ENCODE measurements around the gene NTN3.

The NTN3 gene

DNA sequence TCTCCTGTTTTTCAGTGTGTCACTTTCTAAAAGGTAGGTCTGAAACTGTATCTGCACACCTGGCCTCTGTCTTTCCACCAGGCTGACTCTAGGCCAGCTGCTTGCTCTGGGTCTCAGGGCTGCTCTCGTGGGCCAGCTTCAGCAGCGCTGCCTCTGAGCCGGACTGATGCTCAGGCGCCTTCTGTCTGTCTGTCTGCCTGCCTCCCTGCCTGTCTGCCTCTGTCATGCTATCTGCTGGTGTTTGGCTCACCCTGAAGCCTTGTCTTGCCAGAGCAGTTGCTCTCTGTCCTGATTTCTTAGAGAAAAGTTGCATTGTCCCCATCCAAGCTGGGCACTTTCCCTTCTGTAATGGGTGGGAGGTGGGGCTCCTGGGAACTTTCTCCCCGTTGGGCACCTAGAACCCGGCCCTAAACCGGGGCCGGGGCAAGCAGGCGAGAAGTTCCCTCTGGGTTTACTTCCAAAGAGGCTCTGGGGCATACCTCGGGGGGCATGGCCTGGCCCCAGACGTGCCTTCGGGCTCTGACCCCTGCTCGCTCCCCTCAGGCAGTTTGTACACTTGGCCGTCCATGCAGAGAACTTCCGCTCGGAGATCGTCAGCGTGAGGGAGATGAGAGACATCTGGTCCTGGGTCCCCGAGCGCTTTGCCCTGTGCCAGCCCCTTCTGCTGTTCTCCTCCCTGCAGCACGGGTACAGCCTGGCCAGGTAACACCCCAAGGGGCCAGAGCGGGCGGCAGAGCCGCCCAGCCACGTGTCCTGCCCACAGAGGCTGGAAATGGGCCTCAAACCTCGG lies 26.8 kb downstream of the NTN3 start:
- no peak for DNase-seq

DNA sequence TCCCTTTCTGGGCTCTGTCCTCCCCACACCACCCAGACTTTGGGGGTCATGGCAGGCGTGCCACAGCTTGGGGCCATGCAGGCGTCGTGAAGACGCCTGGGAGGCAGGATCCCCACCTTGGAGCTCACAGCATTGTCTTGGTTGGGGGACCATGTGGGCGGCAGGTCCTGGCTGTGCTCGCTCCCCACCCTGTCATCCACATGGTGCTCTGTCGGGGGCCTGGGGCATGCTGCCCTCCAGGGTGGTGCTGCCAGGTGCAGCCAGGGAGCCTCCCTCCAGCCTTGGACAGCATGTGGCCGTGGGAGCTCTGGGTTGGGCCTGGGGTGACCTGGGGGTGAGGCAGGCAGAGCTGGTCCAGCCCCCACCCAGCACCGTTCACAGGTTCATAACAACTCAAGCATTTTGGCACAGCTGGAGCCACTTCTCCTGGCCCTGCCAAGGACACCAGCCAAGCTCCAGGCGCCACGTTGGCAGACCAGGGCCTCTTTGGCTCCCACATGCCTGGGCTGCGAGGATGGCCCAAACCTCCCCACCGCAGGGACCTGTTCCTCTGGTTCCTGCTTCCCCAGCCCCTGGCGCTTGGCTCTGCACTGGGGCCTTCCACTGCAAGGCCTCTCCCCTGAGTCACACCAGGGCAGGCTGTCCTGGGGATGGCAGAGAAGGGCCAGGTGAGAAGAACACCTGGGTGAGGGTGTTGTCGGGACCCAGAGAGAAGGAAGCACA lies 27.6 kb downstream of the NTN3 start:
- DNase-seq: no peak

DNA sequence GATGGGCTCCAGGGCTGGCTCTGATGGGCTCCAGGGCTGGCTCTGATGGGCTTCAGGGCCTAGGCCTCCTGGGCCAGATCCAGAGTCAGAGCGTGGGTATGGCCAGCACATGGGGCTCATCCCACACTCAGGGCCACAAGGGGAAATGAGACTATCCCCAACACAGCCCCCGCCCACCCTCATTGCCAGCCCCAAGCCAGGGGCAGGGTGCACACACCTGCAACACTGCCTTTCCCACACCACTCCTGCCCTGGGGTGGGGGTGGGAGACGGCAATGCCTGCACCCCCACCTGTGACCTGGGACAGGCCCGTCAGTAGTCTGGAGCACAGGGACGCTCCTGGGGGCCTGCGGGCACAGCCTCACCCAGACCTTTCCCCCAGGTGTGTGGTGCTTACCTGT lies 28.4 kb downstream of the NTN3 start:
- no peak for DNase-seq

DNA sequence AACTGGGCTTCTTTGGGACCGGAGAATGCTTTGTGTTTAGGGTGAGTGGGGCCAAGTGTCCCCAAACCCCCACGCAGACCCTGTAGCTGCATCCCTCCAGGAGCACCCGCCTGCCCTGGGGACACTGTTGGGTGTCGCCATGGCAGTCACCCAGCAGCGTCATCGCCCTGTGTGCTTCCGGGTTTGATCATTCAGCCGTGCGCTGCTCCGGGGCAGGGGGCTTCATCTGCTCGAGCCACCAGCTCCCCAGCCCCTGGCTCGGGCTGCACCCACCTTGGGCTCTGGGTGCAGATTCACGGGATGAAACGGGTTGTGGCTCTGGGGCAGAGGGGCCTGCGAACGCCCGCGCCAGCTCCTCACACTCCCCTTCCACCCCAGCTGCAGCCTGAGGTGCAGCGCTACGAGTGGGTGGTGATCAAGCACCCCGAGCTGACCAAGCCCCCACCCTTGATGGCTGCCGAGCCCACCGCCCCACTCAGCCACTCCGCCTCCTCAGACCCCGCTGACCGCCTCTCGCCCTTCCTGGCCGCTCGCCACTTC lies 28.9 kb downstream of the NTN3 start:
- DNase-seq: no peak

DNA sequence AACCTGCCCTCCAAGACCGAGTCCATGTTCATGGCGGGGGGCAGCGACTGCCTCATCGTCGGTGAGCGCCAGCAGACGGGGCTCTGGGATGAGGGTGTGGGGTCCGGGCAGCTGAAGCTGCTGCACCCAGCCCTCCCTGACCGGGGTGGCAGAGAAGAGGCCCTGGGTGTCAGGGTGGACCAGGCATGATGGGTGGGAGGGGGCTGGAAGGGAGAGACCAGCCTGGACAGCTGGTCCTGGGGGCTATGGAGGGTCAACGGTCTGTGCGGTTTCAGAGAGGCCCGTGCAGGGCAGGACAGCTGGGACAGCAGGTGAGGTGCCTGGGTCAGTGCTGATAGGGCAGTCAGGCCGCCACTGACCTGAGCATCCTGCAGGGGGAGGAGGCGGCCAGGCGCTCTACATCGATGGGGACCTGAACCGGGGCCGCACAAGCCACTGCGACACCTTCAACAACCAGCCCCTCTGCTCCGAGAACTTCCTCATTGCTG lies 29.4 kb downstream of the NTN3 start:
- no peak for DNase-seq

DNA sequence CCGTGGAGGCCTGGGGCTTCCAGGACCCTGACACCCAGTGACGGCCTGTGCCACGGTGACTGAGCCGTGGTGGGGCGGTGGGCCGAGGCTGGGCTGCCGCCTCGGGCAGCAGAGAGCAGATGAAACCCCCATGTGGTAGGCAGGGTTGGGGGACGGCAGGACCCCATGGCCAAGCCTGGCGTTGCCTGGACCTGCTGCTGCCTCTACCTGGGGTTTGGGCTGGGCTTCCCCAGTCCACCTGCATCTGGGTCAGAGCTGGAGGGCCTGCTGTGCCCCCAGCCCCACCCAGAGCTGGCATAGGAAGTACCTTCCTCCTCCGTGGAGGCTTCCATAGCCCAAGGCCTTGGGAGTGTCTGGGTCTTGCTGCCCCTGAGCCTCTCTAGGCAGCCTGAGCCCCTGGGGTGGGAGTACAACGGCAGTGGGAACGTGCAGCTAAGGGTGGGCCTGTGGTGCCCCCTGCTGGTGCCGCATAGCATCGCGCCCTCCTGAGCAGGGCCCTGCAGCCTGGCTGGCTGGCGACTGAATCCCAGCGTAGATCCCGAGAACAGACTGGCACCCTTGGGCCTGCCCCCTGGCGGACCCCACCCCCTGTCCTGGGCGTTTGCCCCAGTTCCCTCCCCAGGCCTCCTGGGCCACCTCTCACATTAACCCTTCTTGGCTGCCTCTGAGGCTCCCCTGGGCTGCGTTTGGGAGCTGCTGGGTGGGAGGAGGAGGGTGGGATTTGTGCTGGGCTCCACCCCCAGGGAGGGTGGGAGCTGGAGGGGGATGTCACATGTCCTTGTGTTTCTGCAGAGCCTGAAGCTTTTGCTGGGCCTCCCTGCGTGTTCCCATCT lies 30.0 kb downstream of the NTN3 start:
- peak in 1 of 2 experiments; percentile 80 for DNase-seq

DNA sequence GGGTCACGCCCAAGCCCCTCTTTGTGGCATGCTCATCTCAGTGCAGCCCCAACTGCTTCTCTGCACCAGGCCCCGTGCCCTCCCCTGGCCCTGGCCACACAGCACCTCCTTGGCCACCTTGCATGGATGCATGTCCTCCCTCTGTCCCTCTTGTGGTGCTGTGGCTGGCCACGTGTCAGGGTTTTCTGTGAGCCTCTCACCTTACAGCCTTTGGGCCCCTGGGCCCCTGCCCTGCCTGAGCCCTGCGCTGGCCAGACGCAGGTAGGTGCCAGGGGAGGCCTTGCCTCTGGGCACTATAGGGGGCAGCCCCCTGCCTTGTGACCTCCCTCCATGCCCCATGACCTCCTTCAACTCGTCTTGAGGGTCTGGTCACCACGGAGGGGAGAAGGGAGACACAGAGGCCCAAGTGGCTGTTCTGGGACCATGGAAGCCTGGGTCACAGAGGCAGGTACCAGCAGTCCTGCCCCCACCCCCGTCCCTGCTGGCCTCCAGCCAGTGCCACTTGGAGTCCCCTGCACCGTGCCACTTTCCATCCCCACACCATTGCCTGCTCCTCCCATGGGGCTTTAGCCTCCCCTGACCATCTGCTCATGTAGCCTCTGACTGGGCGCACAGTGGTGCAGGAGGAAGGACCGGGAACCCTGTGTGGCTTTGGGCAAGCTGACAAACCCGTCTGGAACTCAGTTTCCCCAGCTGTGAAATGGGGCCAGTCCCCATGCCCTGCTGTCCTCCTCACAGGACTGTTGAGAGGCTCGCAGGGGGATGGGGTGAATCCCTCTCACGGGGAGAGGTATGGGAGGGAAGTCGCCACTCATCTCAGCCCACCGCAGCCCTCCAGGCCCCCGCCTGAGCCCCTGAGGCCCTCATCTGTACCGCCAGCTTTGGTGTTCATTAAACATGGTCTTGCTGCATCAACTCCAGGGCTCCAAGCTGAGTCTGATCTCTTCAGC lies 31.1 kb downstream of the NTN3 start:
- no peak for DNase-seq

DNA sequence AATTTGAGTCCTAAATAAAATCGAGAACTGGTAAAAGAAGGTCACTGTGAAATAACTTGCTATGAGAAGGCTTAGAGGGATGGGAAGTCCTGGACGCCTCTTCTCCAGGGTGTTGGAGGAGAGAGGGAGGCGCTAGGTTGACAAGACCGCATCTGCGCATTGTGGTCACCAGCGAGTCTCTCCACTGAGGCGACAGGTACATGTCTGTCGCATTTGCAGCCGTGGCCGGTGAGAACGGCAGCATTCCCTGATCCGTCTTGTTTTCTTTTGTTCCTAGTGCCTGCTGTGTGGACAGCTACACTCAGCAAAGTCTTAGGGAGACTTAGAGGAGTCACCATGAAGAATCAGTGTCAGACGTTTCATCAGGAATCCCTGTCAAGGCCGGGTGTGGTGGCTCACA lies 34.6 kb downstream of the NTN3 start:
- DNase-seq: no peak

DNA sequence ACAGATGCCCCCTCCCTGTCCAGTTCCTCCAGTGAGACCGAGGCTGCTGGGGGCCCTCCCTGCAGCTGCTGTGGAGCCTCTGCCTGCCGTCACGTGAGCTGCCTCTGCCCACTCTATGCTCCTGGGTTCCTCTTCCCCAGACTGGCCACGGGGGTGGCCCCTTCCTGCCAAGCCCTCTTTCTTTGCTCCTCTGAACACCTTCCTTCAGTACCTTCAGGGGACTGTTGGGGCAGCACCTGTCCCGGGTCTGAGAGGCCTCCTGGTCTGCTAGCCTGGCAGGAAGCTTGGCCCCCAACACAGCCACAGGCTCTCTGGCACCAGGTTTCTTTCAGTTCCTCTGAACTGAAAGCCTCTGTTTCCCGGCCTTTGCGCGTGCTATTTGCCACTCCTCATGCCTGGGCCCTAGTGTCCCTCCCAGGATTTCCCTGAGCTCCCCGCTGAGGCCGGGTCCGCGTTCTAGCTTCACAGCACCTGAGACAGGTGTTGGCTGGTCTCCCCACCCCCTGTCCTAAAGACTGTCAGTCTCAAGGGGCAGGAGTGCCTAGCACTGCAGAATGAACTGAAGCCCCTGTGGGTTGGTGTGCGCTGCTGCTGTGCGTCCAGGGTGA lies 36.1 kb downstream of the NTN3 start:
- DNase-seq: no peak

DNA sequence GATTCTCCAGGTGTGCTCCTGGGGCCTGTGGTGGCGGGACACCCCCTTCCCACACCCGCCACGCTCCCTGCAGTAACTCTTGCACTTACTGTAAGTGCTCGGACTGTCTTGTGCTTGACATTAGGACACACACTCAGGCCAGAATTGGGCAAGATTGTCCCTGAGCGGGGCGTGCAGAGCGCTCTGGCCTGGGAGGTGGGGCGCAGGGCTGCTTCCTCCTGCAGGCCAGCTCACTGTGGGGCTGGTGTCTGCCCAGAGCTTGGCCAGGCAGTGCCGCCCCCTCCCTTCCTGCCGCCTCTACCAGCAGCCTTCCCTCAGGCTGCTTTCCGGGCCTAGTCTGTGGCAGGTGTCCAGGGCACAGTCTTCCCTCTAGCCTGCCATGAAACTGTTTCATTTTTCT lies 36.6 kb downstream of the NTN3 start:
- no peak for DNase-seq

DNA sequence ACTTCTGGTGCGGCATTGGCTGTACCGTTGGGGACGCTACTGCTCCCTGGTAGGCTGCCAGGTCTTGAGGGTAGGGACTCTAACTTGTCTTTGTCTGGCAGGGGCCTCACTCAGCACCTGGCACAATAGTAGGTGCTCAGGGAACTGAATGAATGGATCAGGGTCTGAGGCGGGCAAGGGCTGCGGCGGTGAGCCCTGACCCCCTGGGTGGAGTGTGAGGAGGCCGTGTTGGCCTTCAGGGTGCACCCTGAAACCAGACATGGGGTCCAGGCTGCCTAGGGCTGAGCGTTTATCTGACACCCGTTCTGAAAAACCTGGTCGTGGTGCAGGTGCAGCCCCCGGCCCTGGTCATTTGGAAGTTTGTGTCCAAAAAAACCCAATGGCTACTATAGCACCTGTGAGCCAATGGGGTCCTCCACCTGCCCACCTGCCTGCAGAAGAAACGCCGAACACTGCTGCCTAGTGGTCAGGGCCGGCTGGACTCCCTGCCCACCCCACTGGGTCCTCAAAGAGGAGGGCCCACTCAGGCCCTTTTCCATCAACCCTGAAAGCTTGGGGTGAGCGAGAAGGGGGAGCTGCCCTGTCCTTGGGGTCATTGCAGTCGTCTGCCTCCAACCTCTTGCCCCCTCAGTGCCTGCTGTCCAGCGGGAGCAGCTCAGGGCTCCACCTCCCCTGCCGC lies 37.8 kb downstream of the NTN3 start:
- DNase-seq: no peak

DNA sequence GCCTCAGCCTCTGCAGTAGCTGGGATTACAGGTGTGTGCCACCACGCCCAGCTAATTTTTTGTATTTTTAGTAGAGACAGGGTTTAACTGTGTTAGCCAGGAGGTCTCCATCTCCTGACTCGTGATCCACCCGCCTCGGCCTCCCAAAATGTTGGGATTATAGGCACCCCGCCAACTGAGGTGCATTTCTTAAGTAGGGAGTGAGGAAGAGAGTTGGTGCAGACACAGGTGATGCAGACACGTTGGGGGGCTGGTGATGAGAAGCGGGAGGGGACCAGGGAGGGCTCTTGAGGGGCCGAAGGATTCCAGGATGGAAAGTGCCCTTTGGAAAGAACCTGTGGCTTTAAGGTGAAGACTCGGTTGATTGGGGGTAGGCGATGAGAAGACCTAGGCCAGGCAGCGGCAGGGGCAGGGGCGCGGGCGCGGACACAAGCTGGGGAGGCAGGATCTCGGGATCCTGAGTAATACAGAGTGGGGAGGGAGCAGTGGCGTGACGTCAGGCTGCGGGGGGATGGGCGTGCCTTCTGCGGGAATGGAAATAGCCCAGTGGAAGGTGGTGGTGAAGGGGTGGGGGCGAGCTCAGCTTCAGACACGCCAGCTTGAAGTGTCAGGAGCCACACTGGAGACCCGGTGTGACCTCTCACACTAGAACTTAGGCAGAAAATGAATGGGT lies 40.2 kb downstream of the NTN3 start:
- no peak for DNase-seq

DNA sequence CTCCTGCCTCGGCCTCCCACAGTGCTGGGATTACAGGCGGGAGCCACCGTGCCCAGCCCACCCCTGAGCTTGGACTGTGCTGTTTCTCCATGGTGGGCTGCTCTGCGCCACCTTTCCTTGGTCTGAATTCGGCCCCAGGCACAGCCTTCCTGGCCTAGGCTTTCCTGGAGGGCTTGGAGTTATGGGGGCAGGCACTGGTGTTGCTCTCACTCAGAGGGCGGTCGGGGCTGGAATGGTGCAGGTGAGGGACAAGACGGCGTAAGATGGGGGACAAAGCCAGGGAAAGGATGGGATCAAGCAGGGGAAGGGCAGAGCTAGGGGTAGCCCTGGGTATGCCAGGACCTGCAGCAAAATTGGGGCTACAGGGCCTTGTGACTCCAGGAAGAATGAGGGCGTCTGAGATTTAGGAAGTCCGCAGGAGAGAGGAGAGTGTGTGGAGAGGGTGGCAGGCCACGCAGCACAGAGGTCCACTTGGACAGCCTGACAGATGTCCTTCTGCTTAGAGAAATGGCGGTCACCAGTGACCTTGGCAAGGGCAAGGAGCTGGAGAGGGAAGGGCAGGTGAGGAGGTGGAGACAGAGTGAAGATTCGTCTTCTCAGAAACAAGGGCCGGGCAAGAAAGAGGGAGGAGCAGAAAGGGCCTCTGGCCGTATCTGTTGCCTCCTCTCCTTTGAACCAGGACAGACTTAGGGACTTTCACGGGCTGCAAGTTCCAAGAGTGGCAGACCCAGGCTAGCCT lies 41.1 kb downstream of the NTN3 start:
- no peak for DNase-seq

DNA sequence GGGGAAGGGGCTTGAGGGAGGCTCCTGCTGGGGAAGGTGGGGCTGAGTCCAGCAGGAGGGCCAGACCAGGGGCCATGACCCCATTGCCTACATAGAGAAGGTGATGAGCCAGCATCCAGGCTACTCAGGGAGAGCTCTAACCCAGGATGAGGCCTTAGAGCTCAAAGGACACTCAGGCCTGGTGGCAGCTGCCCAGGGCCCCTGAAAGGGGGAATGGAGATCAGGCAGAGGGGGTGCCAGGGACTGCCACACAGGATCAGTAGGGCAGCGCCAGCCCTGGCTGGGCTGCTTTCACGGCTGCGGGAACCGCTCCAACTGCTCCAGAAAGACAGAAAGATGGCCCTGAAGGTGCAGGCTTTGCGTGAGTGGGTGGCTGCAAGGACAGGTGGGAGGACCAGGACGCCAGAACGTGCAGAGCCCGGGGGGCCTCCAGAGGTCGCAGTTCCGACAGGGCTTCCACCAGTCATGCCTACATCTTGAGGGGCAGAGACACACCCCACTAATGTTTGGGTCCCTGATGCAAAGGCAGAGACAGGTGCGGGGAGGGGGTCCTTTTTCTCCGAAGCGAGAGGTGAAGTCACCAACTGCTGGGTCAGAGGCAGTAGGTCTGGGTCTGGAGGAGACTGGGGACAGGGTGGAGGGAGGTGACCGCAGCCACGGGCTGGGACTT lies 41.8 kb downstream of the NTN3 start:
- peak in 1 of 2 experiments; percentile 56 for DNase-seq

DNA sequence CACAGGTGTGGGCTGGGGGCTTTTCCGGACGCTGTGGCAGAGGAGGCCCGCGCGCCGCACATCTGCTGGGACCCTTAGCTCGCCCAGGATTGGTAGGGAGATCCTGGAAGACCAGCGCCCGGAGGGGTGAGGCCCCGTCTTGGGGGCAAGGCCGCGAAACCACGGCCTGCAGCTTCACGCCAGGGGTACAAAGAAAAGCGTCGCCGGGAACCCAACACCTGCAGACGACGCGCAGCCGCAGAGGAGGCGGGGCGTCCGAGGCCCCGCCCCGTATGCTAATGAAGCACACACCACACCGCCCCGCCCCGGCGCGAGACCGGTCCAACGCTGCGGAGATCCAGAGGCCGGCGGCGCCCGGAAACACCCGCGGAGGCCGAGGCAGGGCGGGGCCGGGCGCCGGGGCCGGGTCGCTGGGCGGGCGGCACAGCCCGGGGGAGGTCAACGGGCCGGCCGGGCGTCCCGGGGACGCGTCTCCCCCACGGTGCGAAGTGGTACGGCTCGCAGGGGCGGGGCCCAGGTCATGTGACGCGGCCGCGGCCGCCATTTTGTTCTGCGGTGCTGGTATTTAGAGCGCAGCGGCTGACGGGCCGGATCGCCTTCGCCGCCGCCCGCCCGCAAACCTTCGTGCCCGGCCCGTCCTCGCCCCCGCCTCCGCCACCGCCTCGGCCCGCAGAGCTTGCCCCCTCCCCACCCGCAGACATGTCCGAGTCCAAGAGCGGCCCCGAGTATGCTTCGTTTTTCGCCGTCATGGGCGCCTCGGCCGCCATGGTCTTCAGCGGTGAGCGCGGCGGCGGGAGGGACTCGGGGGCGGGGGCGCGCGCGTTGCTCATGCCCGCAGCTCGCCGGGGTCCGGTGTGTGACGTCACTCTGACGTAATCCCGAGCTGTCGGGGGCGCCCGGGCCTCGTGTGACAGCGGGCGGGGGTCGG lies 42.6 kb downstream of the NTN3 start, which contains the start of gene ATP6V0C:
Gene ATP6V0C (plus strand): TSS at position 548 of the 928 bp plus-strand sequence. CDS start 152 bp downstream, at position 700.
- peak; percentile 58 to 96 for DNase-seq

DNA sequence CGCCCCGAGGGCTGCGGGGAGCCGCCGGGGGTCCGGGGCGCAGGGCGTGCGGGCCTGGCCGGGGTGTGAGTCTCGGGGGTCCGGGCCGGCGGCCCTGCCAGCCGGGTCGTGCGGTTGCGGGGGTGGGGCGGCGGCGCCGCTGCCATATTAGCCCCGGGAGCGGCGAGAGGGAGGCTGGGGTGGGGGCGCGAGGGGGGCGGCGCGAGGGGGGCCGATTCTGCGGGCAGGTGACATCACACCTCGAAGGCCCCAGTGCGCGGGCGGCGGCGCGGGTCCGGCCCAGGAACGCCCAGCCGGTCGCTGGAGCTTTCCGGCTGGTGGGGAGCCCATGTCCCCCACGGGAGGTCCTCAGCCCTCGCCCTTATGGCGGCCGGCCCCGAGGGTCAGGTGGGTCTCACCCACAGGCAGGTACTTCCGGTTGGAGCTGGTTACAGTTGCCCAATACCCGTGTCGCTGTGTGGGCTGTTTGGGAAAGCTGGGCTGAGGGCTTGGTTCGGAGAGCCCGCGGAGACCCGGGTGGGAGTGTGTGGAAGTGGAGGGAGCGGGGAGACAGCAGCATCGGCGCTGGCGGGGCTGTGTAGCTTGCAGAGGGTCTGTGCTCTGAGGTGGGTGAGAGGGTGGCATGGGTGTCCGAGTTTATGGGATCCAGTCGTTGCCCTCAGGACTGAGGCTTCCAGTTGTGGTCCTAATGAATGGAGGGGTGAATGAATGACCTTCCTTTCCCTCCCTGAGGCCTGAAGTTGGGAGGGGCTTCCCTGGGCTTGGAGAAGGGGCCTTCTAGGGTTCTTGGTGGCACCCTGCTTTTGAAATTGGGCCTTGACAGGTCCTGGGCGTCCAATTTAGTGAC lies 43.5 kb downstream of the NTN3 start:
- no peak for DNase-seq
